Non-pigmented ciliary epithelial cell (primary cell): ENCODE data around the gene ADAM29.
"Not testable (repeated sequence)": the region's sequence is repeated elsewhere in the genome, so short reads cannot be mapped to it uniquely, and the experiment has no call there.

Source experiments
- DNase-seq: peaks from one replicate; pipeline ENCODE4 v3.0.0-alpha.2; 2010; ENCODE audit warnings: low read depth

The ADAM29 gene

GRCh38 chr4:174918058-174918457 is at the start of gene ADAM29:
Gene ADAM29 (plus strand): TSS chr4:174918358. CDS start chr4:174975526, 57,168 bp downstream.
- DNase-seq: no peak

GRCh38 chr4:174869339-174869738 is 48.8 kb upstream of the ADAM29 start:
- no peak for DNase-seq

- no peak for DNase-seq
These were observed 47.8 kb upstream of the ADAM29 start for GRCh38 chr4:174870311-174870710.

- DNase-seq: no peak
These were observed 46.8 kb upstream of the ADAM29 start for GRCh38 chr4:174871407-174871806.

GRCh38 chr4:174873146-174873545 is 45.0 kb upstream of the ADAM29 start:
- not testable (repeated sequence) for DNase-seq

- DNase-seq: no peak
These were observed 44.2 kb upstream of the ADAM29 start for GRCh38 chr4:174873931-174874330.

GRCh38 chr4:174874898-174875297 is 43.3 kb upstream of the ADAM29 start:
- DNase-seq: no peak

- DNase-seq: no peak
These were observed 38.2 kb upstream of the ADAM29 start for GRCh38 chr4:174880001-174880400.

- DNase-seq: no peak
These were observed 35.7 kb upstream of the ADAM29 start for GRCh38 chr4:174882317-174882992.

GRCh38 chr4:174907508-174907907 is 10.7 kb upstream of the ADAM29 start:
- DNase-seq: no peak

- DNase-seq: no peak
These were observed 7.9 kb upstream of the ADAM29 start for GRCh38 chr4:174910271-174910670.

GRCh38 chr4:174912919-174913543 is 5.1 kb upstream of the ADAM29 start:
- DNase-seq: no peak

- DNase-seq: no peak
These were observed 1.8 kb downstream of the ADAM29 start for GRCh38 chr4:174919886-174920423.

- DNase-seq: no peak
These were observed 8.8 kb downstream of the ADAM29 start for GRCh38 chr4:174926958-174927357.

GRCh38 chr4:174928174-174928573 is 10.0 kb downstream of the ADAM29 start:
- no peak for DNase-seq

- no peak for DNase-seq
These were observed 10.6 kb downstream of the ADAM29 start for GRCh38 chr4:174928575-174929253.

- no peak for DNase-seq
These were observed 11.2 kb downstream of the ADAM29 start for GRCh38 chr4:174929346-174929745.

GRCh38 chr4:174930895-174931294 is 12.7 kb downstream of the ADAM29 start:
- DNase-seq: no peak

GRCh38 chr4:174933083-174933482 is 14.9 kb downstream of the ADAM29 start:
- no peak for DNase-seq

GRCh38 chr4:174934360-174934759 is 16.2 kb downstream of the ADAM29 start:
- no peak for DNase-seq

- DNase-seq: no peak
These were observed 17.4 kb downstream of the ADAM29 start for GRCh38 chr4:174935607-174936006.

GRCh38 chr4:174940002-174940401 is 21.8 kb downstream of the ADAM29 start:
- no peak for DNase-seq

GRCh38 chr4:174946246-174946645 is 28.1 kb downstream of the ADAM29 start:
- no peak for DNase-seq
